Ovary (tissue), 9 donors: ENCODE results near the gene CD109. TPM values are rescaled to one million over a fixed set of nuclear protein-coding genes. Genes with fewer than 3 reads are reported as not detected.

Source experiments
- DNase-seq, 5 donors: peaks; one replicate each; pipeline ENCODE4 v3.0.0-alpha.2; 2019 to 2020
- H3K27ac ChIP-seq, 2 donors: fragments of 200-600 bp; one replicate each; pipeline versions ENCODE4 v1.5.1 to v1.8.0; 2019 to 2022
- H3K27me3 ChIP-seq: fragments of 200-600 bp; one replicate; pipeline ENCODE4 v1.8.0; 2022
- H3K36me3 ChIP-seq: fragments of 200-600 bp; sonication (generic); one replicate; pipeline ENCODE4 v1.5.1; 2019
- H3K4me1 ChIP-seq: one replicate; pipeline ENCODE4 v1.8.1; 2013; ENCODE audit warnings: mild to moderate bottlenecking, moderate library complexity; ENCODE audit not compliant: insufficient read depth
- H3K4me3 ChIP-seq: fragments of 200-600 bp; sonication (generic); one replicate; pipeline ENCODE4 v1.5.1; 2017
- H3K9me3 ChIP-seq, 2 donors: fragments of 200-600 bp in 1 of 2; sonication (generic) in 1 of 2; one replicate each; pipeline versions ENCODE4 v1.5.1 to v1.8.1; 2013 to 2019; ENCODE audit warnings: mild to moderate bottlenecking in 1 of 2, moderate library complexity in 1 of 2
- EP300 ChIP-seq: sonication (generic); formaldehyde crosslinking; IDR thresholded peaks from one replicate; pipeline ENCODE4 v1.6.1; 2017; ENCODE audit warnings: antibody characterized with exemption
- POLR2A ChIP-seq: fragments of 450-650 bp; IDR thresholded peaks from one replicate; pipeline ENCODE4 v1.6.1; 2017; ENCODE audit warnings: antibody characterized with exemption, mild to moderate bottlenecking, moderate library complexity
- WGBS, 3 donors: extraction: QIAGEN DNeasy Blood & Tissue Kit in 1 of 3; methylation state at CpG; one replicate each; pipeline versions ENCODE4 v1.1.5 to v1.1.7; 2013 to 2017; 5-methylcytosine and 5-hydroxymethylcytosine counted together
- intact Hi-C, 4 donors: fragments of 100-400 bp; cut with DNase I; formaldehyde crosslinking; loops; one replicate each; pipeline versions ENCODE4 v1.11.0 to v1.15.1; 2022 to 2023
- polyA plus RNA-seq, 2 donors: library from polyadenylated mRNA; stranded (reverse); fragments of 200-250 nt in 1 of 2; fragments of 350-450 nt in 1 of 2; fragmentation: Illumina TruSeq in 1 of 2; extraction: RNeasy Lipid Tissue Mini Kit (QIAGEN cat#74804) in 1 of 2; gene quantifications; one replicate each; pipeline ENCODE4 v1.2.3, GENCODE V29; 2013 to 2014
- total RNA-seq, 7 donors: library from RNA; depleted of rRNA in 2 of 7; stranded (reverse); fragments of >200 nt in 2 of 7; fragmentation: NEBNext Ultra II Directional in 3 of 7; extraction: Animal tissue kit (Norgen Biotek cat#: 25700) in 3 of 7; gene quantifications; one replicate each; pipeline versions ENCODE4 v1.1.0 to v1.2.4, GENCODE V29; 2016 to 2023
- TF ChIP-seq, protein P1 (sequence below), 3 donors: fragments of 450-650 bp in 2 of 3; fragments of 200-600 bp in 1 of 3; IDR thresholded peaks; one replicate each; pipeline versions ENCODE4 v1.5.1 to v1.8.0; 2016 to 2022; ENCODE audit warnings: antibody characterized with exemption in 3 of 3, mild to moderate bottlenecking in 1 of 3
- donor health status: DM: no; HTN: no; CAD: no; lungs with moderate emphysema.
- donor health status: DM: no; HTN: no; CAD: no.
- donor health status: Bipolar disorder and iron deficiency.
- donor health status: DM: yes; HTN: yes; CAD: no.
- donor health status: DM: no; HTN: no; CAD: no.
- donor health status: DM: yes; HTN: yes; CAD: no.

The CD109 gene
- total and polyA plus RNA-seq, 9 donors = 1.2 to 5.8 (median 3.2) TPM

DNA sequence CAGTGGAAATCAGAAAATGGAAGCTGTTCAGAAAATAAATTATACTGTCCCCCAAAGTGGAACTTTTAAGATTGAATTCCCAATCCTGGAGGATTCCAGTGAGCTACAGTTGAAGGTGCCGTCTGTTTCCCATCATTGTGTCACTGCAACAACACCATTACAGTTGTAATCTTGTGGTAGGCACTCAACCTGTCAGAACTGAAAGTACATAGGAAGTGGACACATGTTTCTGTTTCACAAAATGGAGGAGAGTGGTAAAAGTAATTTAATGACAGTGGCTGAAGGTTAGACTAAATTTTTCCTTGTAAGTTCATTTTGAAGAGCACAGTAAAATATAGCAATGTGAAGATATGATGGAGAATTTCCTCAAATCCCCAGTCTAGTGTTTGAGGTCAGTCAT is 70.0 kb downstream of the CD109 start:
- Histone ChIP-seq H3K27me3 (no peaks in the 10 kb centered on the region), H3K4me1 (no peaks in the 10 kb centered on the region), H3K4me3 (no peak overlapping the region), H3K27ac (no peak overlapping the region), H3K36me3 (no peaks in the 10 kb centered on the region), H3K9me3 (no peaks in the 10 kb centered on the region)
- TF ChIP-seq EP300 (no peak), POLR2A (no peak)
- TF ChIP-seq, protein P1, sequence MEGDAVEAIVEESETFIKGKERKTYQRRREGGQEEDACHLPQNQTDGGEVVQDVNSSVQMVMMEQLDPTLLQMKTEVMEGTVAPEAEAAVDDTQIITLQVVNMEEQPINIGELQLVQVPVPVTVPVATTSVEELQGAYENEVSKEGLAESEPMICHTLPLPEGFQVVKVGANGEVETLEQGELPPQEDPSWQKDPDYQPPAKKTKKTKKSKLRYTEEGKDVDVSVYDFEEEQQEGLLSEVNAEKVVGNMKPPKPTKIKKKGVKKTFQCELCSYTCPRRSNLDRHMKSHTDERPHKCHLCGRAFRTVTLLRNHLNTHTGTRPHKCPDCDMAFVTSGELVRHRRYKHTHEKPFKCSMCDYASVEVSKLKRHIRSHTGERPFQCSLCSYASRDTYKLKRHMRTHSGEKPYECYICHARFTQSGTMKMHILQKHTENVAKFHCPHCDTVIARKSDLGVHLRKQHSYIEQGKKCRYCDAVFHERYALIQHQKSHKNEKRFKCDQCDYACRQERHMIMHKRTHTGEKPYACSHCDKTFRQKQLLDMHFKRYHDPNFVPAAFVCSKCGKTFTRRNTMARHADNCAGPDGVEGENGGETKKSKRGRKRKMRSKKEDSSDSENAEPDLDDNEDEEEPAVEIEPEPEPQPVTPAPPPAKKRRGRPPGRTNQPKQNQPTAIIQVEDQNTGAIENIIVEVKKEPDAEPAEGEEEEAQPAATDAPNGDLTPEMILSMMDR (IDR thresholded peaks at IDR 0.05) = no peak
- 93 to 100% (median 94%) methylated on average over 1 of the region's 1 CpG for WGBS, 3 donors
- DNase-seq = no peak
- intact Hi-C loops = no loop called here

DNA sequence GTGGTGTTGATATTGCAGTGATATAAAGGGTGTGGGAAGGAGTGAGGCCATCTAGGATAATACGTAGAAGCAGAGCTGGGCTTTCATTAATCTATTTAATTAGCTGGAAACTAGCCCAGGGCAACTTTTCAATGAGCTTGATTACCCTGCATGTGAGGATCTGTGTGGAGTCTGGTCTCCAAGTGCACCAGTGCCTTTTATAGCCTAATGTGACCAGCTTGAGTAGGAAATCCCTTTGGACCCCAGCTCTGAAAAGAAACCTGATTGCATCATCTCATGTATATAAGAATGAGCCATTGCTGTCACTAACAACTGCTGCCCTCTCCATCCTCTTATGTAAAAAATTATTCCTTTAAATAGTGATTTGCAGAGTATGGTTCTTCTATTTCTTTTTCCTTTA is 72.6 kb downstream of the CD109 start:
- DNase-seq = no peak
- intact Hi-C loops = no loop called here
- Histone ChIP-seq H3K4me1 (no peaks in the 10 kb centered on the region), H3K4me3 (no peak overlapping the region), H3K27me3 (no peaks in the 10 kb centered on the region), H3K27ac (no peak overlapping the region), H3K9me3 (no peaks in the 10 kb centered on the region), H3K36me3 (no peaks in the 10 kb centered on the region)
- 77 to 85% (median 80%) methylated on average over 1 of the region's 1 CpG for WGBS, 3 donors
- TF ChIP-seq EP300 (no peak), POLR2A (no peak)
- TF ChIP-seq, protein P1 (IDR thresholded peaks at IDR 0.05) = no peak

DNA sequence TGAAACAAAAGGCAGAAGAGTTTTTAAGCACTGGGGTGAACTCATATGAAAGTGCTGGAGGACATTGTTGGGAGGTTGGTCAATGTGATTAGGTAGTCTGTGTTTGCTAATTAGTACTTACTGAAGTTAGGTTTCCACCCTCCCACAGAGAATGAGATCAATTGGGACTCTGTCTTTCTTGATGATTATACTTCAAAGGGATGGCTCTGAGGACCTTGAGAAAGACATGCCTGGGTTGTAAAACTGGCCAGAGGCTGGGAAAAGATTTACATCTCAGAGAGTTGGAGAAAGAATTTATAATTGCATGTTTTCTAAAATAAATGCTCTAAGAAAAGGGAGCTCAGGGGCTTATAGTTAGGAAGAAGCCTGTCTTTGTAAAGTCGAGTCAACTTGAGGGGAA is 74.0 kb downstream of the CD109 start:
- WGBS, 3 donors = 35 to 50% (median 39%) methylated on average over 1 of the region's 1 CpG
- H3K4me1 ChIP-seq = no peaks in the 10 kb centered on the region
- DNase-seq = no peak
- no peak overlapping the region for H3K4me3 ChIP-seq
- no peaks in the 10 kb centered on the region for H3K27me3 ChIP-seq
- no peaks in the 10 kb centered on the region for H3K36me3 ChIP-seq
- TF ChIP-seq EP300 = no peak
- TF ChIP-seq, protein P1 (IDR thresholded peaks at IDR 0.05) = no peak
- intact Hi-C loops = no loop called here
- no peaks in the 10 kb centered on the region for H3K9me3 ChIP-seq
- no peak overlapping the region for H3K27ac ChIP-seq

DNA sequence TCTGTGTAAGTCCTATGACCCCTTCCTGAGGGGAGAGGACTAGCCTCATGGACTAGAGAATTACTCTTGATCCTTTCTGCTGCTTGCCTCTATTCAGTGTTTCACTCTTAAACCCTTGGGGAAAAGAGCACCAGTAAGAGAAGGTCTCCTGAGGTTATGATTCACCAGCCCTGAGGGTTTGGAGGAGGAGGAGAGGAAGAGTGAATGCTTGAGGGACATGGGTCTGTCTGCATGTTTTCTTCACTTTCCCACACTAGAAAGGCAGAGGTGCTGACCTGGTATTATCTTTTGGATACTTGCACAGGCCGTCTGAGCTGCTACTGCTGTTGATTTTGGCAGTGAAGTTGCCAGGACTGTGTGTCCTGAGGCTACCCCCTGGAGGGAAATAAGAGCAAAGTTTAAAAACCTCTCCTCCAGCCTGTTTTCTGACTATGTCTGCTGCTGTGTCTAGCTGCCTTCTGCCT is 78.3 kb downstream of the CD109 start:
- no peak for DNase-seq
- 0 to 2% (median 0%) methylated on average over 1 of the region's 1 CpG for WGBS, 3 donors
- intact Hi-C loops = no loop called here
- Histone ChIP-seq H3K4me3 (no peak overlapping the region), H3K27me3 (no peaks in the 10 kb centered on the region), H3K27ac (no peak overlapping the region), H3K4me1 (no peaks in the 10 kb centered on the region), H3K36me3 (no peaks in the 10 kb centered on the region), H3K9me3 (no peaks in the 10 kb centered on the region)
- TF ChIP-seq POLR2A (no peak), EP300 (no peak)
- TF ChIP-seq, protein P1 (IDR thresholded peaks at IDR 0.05) = no peak

DNA sequence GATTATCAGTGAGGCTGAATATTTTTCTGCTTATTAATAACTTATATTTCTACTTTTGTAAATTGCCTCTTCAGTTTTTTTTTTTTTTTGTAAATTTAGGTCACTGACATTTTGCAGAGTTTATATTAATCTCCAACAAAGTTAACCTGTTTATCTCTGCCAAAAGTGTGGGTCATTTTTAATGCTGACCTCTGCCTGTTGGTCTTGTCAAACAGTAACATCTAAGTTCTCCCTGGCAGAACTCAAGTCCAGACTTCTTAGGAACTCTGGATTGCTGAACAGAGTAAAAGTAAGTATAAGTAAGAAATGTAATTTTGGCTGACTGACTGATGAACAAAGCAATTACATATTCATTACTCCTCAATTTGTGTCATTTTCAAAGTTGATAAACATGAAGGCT is 83.9 kb downstream of the CD109 start:
- intact Hi-C loops = no loop called here
- no peak overlapping the region for H3K4me3 ChIP-seq
- no peaks in the 10 kb centered on the region for H3K27me3 ChIP-seq
- no peak overlapping the region for H3K27ac ChIP-seq
- TF ChIP-seq, protein P1 (IDR thresholded peaks at IDR 0.05) = no peak
- TF ChIP-seq EP300 = no peak
- TF ChIP-seq POLR2A = no peak
- H3K4me1 ChIP-seq = no peaks in the 10 kb centered on the region
- no peaks in the 10 kb centered on the region for H3K36me3 ChIP-seq
- H3K9me3 ChIP-seq = no peaks in the 10 kb centered on the region
- no peak for DNase-seq
